SK-N-SH (cell line): ENCODE results near the gene ARAP2. TPM values are rescaled to one million over a fixed set of nuclear protein-coding genes. Genes with fewer than 3 reads are reported as not detected.

Experiments used
- CTCF ChIA-PET: fragments of 300-600, 350-600 bp; formaldehyde crosslinking; extraction: SDS; loops from one replicate; lab custom pipeline; 2021; lab: Yijun Ruan, JAX
- POLR2A ChIA-PET: fragments of 350-600 bp; sonication (Branson Sonifier 250); formaldehyde crosslinking; extraction: SDS; loops from one replicate; lab custom pipeline; 2020; ENCODE audit warnings: antibody characterized with exemption, inconsistent platforms; lab: Yijun Ruan, JAX
- DNase-seq: peaks from one replicate; pipeline ENCODE4 v3.0.0; 2012
- H2AFZ ChIP-seq: fragments of 200-600 bp; sonication (generic); 2 replicates; pipeline ENCODE4 v1.8.1; 2016; ENCODE audit warnings: antibody characterized with exemption, mild to moderate bottlenecking, low read depth
- H3F3A ChIP-seq: fragments of 200-600 bp; sonication (generic); replicated peaks from 2 replicates; pipeline ENCODE3; 2016; ENCODE audit warnings: antibody characterized with exemption, mild to moderate bottlenecking; ENCODE audit not compliant: insufficient read depth
- H3K27ac ChIP-seq, 2 experiments: fragments of 200-500 bp in 1 of 2; fragments of 200-600 bp in 1 of 2; sonication (Bioruptor generic) in 1 of 2; sonication (generic), shearing (Covaris generic) in 1 of 2; 2 replicates each; pipeline versions ENCODE4 v1.5.1 to v1.6.1; 2014 to 2016; ENCODE audit warnings: low read depth in 2 of 2, inconsistent platforms in 1 of 2, low read length in 1 of 2, mild to moderate bottlenecking in 1 of 2, mixed read lengths in 1 of 2
- H3K27me3 ChIP-seq: fragments of 200-600 bp; sonication (generic), shearing (Covaris generic); 2 replicates; pipeline ENCODE4 v1.6.1; 2016; ENCODE audit warnings: mixed run types; ENCODE audit not compliant: insufficient read depth
- H3K36me3 ChIP-seq, 2 experiments: fragments of 200-500 bp in 1 of 2; fragments of 200-600 bp in 1 of 2; sonication (Bioruptor generic) in 1 of 2; sonication (generic) in 1 of 2; replicated peaks in 1 of 2; 2 replicates each; pipeline versions ENCODE3 to v1.5.1; 2014 to 2016; ENCODE audit warnings: low read length in 1 of 2, mild to moderate bottlenecking in 1 of 2; ENCODE audit not compliant: insufficient read depth in 2 of 2, control insufficient read depth in 1 of 2
- H3K4me1 ChIP-seq, 2 experiments: fragments of 200-500 bp in 1 of 2; fragments of 200-600 bp in 1 of 2; sonication (Bioruptor generic) in 1 of 2; sonication (generic), shearing (Covaris generic) in 1 of 2; 2 replicates each; pipeline versions ENCODE4 v1.5.1 to v1.6.1; 2014 to 2016; ENCODE audit warnings: low read depth in 1 of 2, low read length in 1 of 2, mixed run types in 1 of 2; ENCODE audit not compliant: insufficient read depth in 2 of 2, control insufficient read depth in 1 of 2
- H3K4me2 ChIP-seq: fragments of 200-600 bp; sonication (generic), shearing (Covaris generic); 2 replicates; pipeline ENCODE4 v1.6.1; 2017; ENCODE audit warnings: mixed run types
- H3K4me3 ChIP-seq, 2 experiments: fragments of 200-500 bp in 1 of 2; fragments of 200-600 bp in 1 of 2; sonication (Bioruptor generic) in 1 of 2; sonication (generic), shearing (Covaris generic) in 1 of 2; 2 replicates each; pipeline versions ENCODE4 v1.5.1 to v1.8.1; 2014 to 2016; ENCODE audit warnings: low read depth in 2 of 2, inconsistent platforms in 1 of 2, low read length in 1 of 2, mild to moderate bottlenecking in 1 of 2, mixed read lengths in 1 of 2, moderate library complexity in 1 of 2
- H3K79me2 ChIP-seq: fragments of 200-600 bp; sonication (generic); 2 replicates; pipeline ENCODE4 v1.8.1; 2017; ENCODE audit warnings: mild to moderate bottlenecking; ENCODE audit not compliant: insufficient read depth
- H3K9ac ChIP-seq: fragments of 200-600 bp; sonication (generic); 2 replicates; pipeline ENCODE4 v1.6.1; 2017; ENCODE audit warnings: mixed run types
- H3K9me2 ChIP-seq: fragments of 200-600 bp; sonication (generic); 2 replicates; pipeline ENCODE4 v1.6.1; 2017; ENCODE audit warnings: mixed run types
- H3K9me3 ChIP-seq: fragments of 200-600 bp; sonication (generic); 2 replicates; pipeline ENCODE4 v1.6.1; 2017; ENCODE audit warnings: mixed run types, mild to moderate bottlenecking, moderate library complexity
- H4K20me1 ChIP-seq: fragments of 200-600 bp; sonication (generic); 2 replicates; pipeline ENCODE4 v1.6.1; 2017; ENCODE audit warnings: mild to moderate bottlenecking, mixed run types; ENCODE audit not compliant: insufficient read depth
- ELF1 ChIP-seq: IDR thresholded peaks from 2 replicates; pipeline ENCODE4 v1.4.0; 2012
- EP300 ChIP-seq, 2 experiments: IDR thresholded peaks; 2 replicates each; pipeline versions ENCODE4 v1.4.0 to v1.6.1; 2012; ENCODE audit warnings: borderline replicate concordance in 1 of 2, low read depth in 1 of 2, low read length in 1 of 2
- FOXJ3 ChIP-seq: sonication (generic); formaldehyde crosslinking; IDR thresholded peaks from 2 replicates; pipeline ENCODE4 v1.5.1; 2020; ENCODE audit warnings: mild to moderate bottlenecking, missing genetic modification reagents
- FOXM1 ChIP-seq: IDR thresholded peaks from 2 replicates; pipeline ENCODE4 v1.4.0; 2012; ENCODE audit warnings: low read depth, mild to moderate bottlenecking
- GABPA ChIP-seq: IDR thresholded peaks from 2 replicates; pipeline ENCODE4 v1.4.0; 2012; ENCODE audit warnings: low read depth, mild to moderate bottlenecking
- GATA2 ChIP-seq: sonication (generic); formaldehyde crosslinking; IDR thresholded peaks from 2 replicates; pipeline ENCODE4 v1.5.0; 2020; ENCODE audit warnings: mild to moderate bottlenecking, missing genetic modification reagents
- JUND ChIP-seq: IDR thresholded peaks from 2 replicates; pipeline ENCODE4 v1.4.0; 2012
- MXI1 ChIP-seq: IDR thresholded peaks from 2 replicates; pipeline ENCODE4 v1.6.1; 2012; ENCODE audit warnings: mild to moderate bottlenecking, low read depth, low read length, improper control_type of control experiment
- NRF1 ChIP-seq: IDR thresholded peaks from 2 replicates; pipeline ENCODE4 v1.6.1; 2012; ENCODE audit warnings: low read depth, mild to moderate bottlenecking, low read length
- POLR2AphosphoS5 ChIP-seq: IDR thresholded peaks from 2 replicates; pipeline ENCODE4 v1.6.1; 2012; ENCODE audit warnings: low read depth, low read length
- RCOR1 ChIP-seq: fragments of 150-350 bp; IDR thresholded peaks from 2 replicates; pipeline ENCODE4 v1.6.1; 2017; ENCODE audit warnings: antibody characterized with exemption, low read length
- RXRA ChIP-seq: IDR thresholded peaks from 2 replicates; pipeline ENCODE4 v1.4.0; 2012; ENCODE audit warnings: low read depth, mild to moderate bottlenecking, borderline replicate concordance
- SIN3A ChIP-seq: IDR thresholded peaks from 2 replicates; pipeline ENCODE4 v1.6.1; 2012; ENCODE audit warnings: low read depth, mild to moderate bottlenecking, low read length, moderate library complexity, borderline replicate concordance
- SMC3 ChIP-seq: IDR thresholded peaks from 2 replicates; pipeline ENCODE4 v1.6.1; 2012; ENCODE audit warnings: low read depth, low read length, improper control_type of control experiment
- TAF1 ChIP-seq: IDR thresholded peaks from 2 replicates; pipeline ENCODE4 v1.6.1; 2012; ENCODE audit warnings: low read depth, mild to moderate bottlenecking, low read length, moderate library complexity, borderline replicate concordance
- TCF12 ChIP-seq: IDR thresholded peaks from 2 replicates; pipeline ENCODE4 v1.4.0; 2012
- TEAD4 ChIP-seq: IDR thresholded peaks from 2 replicates; pipeline ENCODE4 v1.4.0; 2012; ENCODE audit warnings: mild to moderate bottlenecking, borderline replicate concordance; ENCODE audit not compliant: insufficient read depth
- WGBS: methylation state at CpG from one replicate; pipeline ENCODE4 v1.1.6; 2017; ENCODE audit warnings: low lambda C conversion rate; 5-methylcytosine and 5-hydroxymethylcytosine counted together
- polyA plus RNA-seq, 3 experiments: library from polyadenylated mRNA; depleted of rRNA; stranded (reverse); fragments of >200 nt; gene quantifications; 2 replicates each; pipeline ENCODE4 v1.2.3, GENCODE V29; 2012
- TF ChIP-seq, protein P1 (sequence below): fragments of 150-350 bp; IDR thresholded peaks from 2 replicates; pipeline ENCODE4 v1.6.1; 2017; ENCODE audit warnings: antibody characterized with exemption, low read length, low read depth, borderline replicate concordance
- TF ChIP-seq, protein P2 (sequence below): IDR thresholded peaks from 2 replicates; pipeline ENCODE4; 2012
- TF ChIP-seq, protein P3 (sequence below): IDR thresholded peaks from 2 replicates; pipeline ENCODE4 v1.4.0; 2012; ENCODE audit warnings: low read depth
- TF ChIP-seq, protein P4 (sequence below): IDR thresholded peaks from 2 replicates; pipeline ENCODE4 v1.6.1; 2012; ENCODE audit warnings: mild to moderate bottlenecking, low read depth, low read length, moderate library complexity

ARAP2 gene
- polyA plus RNA-seq, 1 of the 3 experiments (the other 2 are of a cell fraction) = not detected

DNA sequence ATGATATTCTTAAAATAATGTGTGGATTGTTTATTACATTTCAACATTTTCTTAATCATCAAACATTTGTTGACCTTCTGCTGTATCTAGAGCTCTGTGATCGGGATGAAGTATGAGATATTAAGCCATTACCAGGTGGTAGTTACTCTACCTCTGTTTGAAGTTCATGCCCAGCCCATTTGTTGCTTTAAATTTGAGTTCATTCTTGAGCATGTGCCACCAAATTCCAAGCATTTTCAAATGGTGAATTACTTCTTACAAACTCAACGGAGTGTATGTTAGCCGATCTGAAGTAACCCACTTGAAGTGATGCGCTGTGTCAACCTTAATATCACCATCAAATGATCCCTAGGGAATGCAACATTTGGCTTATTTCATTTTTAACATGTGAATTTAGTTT is 29.8 kb upstream of the ARAP2 start:
- H3K4me3 ChIP-seq = no peak overlapping the region
- H3K4me2 ChIP-seq = no peak overlapping the region
- CTCF ChIA-PET = no interaction called here
- H4K20me1 ChIP-seq = no peaks in the 10 kb centered on the region
- H3K36me3 ChIP-seq = no peaks in the 10 kb centered on the region
- no peak overlapping the region for H3K27ac ChIP-seq
- 29% methylated on average over 4 of the region's 4 CpGs for WGBS
- H3K9me2 ChIP-seq = no peaks in the 10 kb centered on the region
- DNase-seq = no peak
- H3K9me3 ChIP-seq = no peaks in the 10 kb centered on the region
- H3F3A ChIP-seq = no peaks in the 10 kb centered on the region
- no peak overlapping the region for H3K9ac ChIP-seq
- H2AFZ ChIP-seq = no peak overlapping the region
- no peaks in the 10 kb centered on the region for H3K27me3 ChIP-seq
- no peaks in the 10 kb centered on the region for H3K4me1 ChIP-seq
- no peaks in the 10 kb centered on the region for H3K79me2 ChIP-seq
- TF ChIP-seq FOXM1 = no peak
- TF ChIP-seq SMC3 = no peak
- no peak for TF ChIP-seq GABPA
- TF ChIP-seq TAF1 = no peak
- no peak for TF ChIP-seq TEAD4
- TF ChIP-seq EP300 (IDR thresholded peaks at IDR 0.05; ENCODE audit: borderline replicate concordance in 1 of 2, low read depth in 1 of 2, low read length in 1 of 2) = no peak
- TF ChIP-seq ELF1 = no peak
- no peak for TF ChIP-seq RCOR1
- TF ChIP-seq TCF12 = no peak
- no peak for TF ChIP-seq POLR2AphosphoS5
- TF ChIP-seq GATA2 (CRISPR knock-in tag) = no peak
- POLR2A ChIA-PET = no interaction called here

DNA sequence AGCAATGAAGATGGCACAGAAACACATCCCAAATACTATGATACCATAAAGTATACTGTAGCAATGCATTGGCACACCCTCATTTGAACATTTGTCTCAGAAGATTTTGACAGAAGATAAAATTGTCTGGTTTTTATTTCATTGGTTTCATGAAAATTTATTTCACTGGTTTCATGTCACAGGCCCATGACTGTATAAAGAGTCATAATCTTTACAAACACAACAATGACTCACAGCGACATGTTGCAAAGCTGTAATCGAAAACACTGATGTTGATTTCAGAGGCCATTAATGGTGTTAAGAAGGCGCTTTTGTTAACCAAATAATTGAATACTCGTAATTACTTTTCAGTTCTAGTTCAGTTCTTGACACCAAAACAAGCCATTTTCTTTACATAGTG is 29.0 kb upstream of the ARAP2 start:
- Histone ChIP-seq H3K36me3 (no peaks in the 10 kb centered on the region), H3F3A (no peaks in the 10 kb centered on the region), H3K79me2 (no peaks in the 10 kb centered on the region), H3K4me2 (no peak overlapping the region), H3K9ac (no peak overlapping the region), H3K4me3 (no peak overlapping the region), H3K27ac (no peak overlapping the region), H3K27me3 (no peaks in the 10 kb centered on the region), H3K9me2 (no peaks in the 10 kb centered on the region), H3K4me1 (no peaks in the 10 kb centered on the region), H4K20me1 (no peaks in the 10 kb centered on the region), H2AFZ (no peak overlapping the region)
- WGBS = 4% methylated on average over 4 of the region's 4 CpGs
- ChIA-PET CTCF (no interaction called here), POLR2A (no interaction called here)
- DNase-seq = no peak
- TF ChIP-seq, protein P1, sequence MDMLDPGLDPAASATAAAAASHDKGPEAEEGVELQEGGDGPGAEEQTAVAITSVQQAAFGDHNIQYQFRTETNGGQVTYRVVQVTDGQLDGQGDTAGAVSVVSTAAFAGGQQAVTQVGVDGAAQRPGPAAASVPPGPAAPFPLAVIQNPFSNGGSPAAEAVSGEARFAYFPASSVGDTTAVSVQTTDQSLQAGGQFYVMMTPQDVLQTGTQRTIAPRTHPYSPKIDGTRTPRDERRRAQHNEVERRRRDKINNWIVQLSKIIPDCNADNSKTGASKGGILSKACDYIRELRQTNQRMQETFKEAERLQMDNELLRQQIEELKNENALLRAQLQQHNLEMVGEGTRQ = no peak
- TF ChIP-seq, protein P2, sequence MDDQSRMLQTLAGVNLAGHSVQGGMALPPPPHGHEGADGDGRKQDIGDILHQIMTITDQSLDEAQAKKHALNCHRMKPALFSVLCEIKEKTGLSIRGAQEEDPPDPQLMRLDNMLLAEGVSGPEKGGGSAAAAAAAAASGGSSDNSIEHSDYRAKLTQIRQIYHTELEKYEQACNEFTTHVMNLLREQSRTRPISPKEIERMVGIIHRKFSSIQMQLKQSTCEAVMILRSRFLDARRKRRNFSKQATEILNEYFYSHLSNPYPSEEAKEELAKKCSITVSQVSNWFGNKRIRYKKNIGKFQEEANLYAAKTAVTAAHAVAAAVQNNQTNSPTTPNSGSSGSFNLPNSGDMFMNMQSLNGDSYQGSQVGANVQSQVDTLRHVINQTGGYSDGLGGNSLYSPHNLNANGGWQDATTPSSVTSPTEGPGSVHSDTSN = no peak
- no peak for TF ChIP-seq NRF1
- TF ChIP-seq RCOR1 = no peak
- no peak for TF ChIP-seq EP300 (IDR thresholded peaks at IDR 0.05; ENCODE audit: borderline replicate concordance in 1 of 2, low read depth in 1 of 2, low read length in 1 of 2)
- no peak for TF ChIP-seq MXI1
- no peak for TF ChIP-seq SIN3A
- TF ChIP-seq, protein P3, sequence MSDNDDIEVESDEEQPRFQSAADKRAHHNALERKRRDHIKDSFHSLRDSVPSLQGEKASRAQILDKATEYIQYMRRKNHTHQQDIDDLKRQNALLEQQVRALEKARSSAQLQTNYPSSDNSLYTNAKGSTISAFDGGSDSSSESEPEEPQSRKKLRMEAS = no peak
- TF ChIP-seq JUND = no peak
- TF ChIP-seq, protein P4, sequence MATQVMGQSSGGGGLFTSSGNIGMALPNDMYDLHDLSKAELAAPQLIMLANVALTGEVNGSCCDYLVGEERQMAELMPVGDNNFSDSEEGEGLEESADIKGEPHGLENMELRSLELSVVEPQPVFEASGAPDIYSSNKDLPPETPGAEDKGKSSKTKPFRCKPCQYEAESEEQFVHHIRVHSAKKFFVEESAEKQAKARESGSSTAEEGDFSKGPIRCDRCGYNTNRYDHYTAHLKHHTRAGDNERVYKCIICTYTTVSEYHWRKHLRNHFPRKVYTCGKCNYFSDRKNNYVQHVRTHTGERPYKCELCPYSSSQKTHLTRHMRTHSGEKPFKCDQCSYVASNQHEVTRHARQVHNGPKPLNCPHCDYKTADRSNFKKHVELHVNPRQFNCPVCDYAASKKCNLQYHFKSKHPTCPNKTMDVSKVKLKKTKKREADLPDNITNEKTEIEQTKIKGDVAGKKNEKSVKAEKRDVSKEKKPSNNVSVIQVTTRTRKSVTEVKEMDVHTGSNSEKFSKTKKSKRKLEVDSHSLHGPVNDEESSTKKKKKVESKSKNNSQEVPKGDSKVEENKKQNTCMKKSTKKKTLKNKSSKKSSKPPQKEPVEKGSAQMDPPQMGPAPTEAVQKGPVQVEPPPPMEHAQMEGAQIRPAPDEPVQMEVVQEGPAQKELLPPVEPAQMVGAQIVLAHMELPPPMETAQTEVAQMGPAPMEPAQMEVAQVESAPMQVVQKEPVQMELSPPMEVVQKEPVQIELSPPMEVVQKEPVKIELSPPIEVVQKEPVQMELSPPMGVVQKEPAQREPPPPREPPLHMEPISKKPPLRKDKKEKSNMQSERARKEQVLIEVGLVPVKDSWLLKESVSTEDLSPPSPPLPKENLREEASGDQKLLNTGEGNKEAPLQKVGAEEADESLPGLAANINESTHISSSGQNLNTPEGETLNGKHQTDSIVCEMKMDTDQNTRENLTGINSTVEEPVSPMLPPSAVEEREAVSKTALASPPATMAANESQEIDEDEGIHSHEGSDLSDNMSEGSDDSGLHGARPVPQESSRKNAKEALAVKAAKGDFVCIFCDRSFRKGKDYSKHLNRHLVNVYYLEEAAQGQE = no peak
- no peak for TF ChIP-seq RXRA
- TF ChIP-seq SMC3 = no peak
- no peak for TF ChIP-seq FOXJ3
- no peak for TF ChIP-seq POLR2AphosphoS5
- TF ChIP-seq, all 33 proteins: peak for 0
- H3K9me3 ChIP-seq = no peaks in the 10 kb centered on the region
